Hepatocyte (in vitro differentiated cells): ENCODE results near the gene MAP2. TPM values are rescaled to one million over a fixed set of nuclear protein-coding genes. Genes with fewer than 3 reads are reported as not detected.
A peak's percentile ranks its signal among the peaks of the same experiment; 100 is the strongest.

ENCODE experiments used
- DNase-seq: peaks from one replicate; pipeline ENCODE4 v3.0.0-alpha.2; 2016; ENCODE audit warnings: low spot score
- H2AFZ ChIP-seq: fragments of 200-600 bp; sonication (generic); 2 replicates; pipeline ENCODE4 v1.6.0; 2016; ENCODE audit warnings: antibody characterized with exemption, mild to moderate bottlenecking
- H3K27ac ChIP-seq: fragments of 200-600 bp; sonication (generic); 2 replicates; pipeline ENCODE4 v1.5.1; 2016; ENCODE audit warnings: mild to moderate bottlenecking
- H3K27me3 ChIP-seq: fragments of 200-600 bp; sonication (generic); 2 replicates; pipeline ENCODE4 v1.6.1; 2016
- H3K36me3 ChIP-seq: fragments of 200-600 bp; sonication (generic); replicated peaks from 2 replicates; pipeline ENCODE4 v1.5.1; 2016; ENCODE audit warnings: low read depth; ENCODE audit not compliant: insufficient read depth
- H3K4me1 ChIP-seq: fragments of 200-600 bp; sonication (generic); 2 replicates; pipeline ENCODE4 v1.5.1; 2016; ENCODE audit warnings: mild to moderate bottlenecking, moderate library complexity; ENCODE audit not compliant: insufficient read depth
- H3K4me2 ChIP-seq: fragments of 200-600 bp; sonication (generic); 2 replicates; pipeline ENCODE4 v1.6.0; 2016
- H3K4me3 ChIP-seq: fragments of 200-600 bp; sonication (generic); 2 replicates; pipeline ENCODE4 v1.5.1; 2016; ENCODE audit warnings: mild to moderate bottlenecking
- H3K79me2 ChIP-seq: fragments of 200-600 bp; sonication (generic); 2 replicates; pipeline ENCODE4 v1.6.0; 2017; ENCODE audit warnings: mild to moderate bottlenecking
- H3K9me2 ChIP-seq: fragments of 200-600 bp; sonication (generic); replicated peaks from 2 replicates; pipeline ENCODE4 v1.6.0; 2017; ENCODE audit warnings: mild to moderate bottlenecking; ENCODE audit not compliant: insufficient read depth
- H3K9me3 ChIP-seq: fragments of 200-600 bp; sonication (generic); 2 replicates; pipeline ENCODE4 v1.5.1; 2016; ENCODE audit warnings: low read depth, mild to moderate bottlenecking
- H4K20me1 ChIP-seq: fragments of 200-600 bp; sonication (generic); 2 replicates; pipeline ENCODE4 v1.6.0; 2016; ENCODE audit warnings: mild to moderate bottlenecking; ENCODE audit not compliant: insufficient read depth, poor library complexity, severe bottlenecking
- CTCF ChIP-seq: fragments of 200-600 bp; sonication (generic); IDR thresholded peaks from 2 replicates; pipeline ENCODE4 v1.5.1; 2016; ENCODE audit warnings: antibody characterized with exemption, mild to moderate bottlenecking; ENCODE audit not compliant: poor library complexity
- EZH2 ChIP-seq: fragments of 200-600 bp; sonication (generic); IDR thresholded peaks from 2 replicates; pipeline ENCODE4 v1.6.1; 2016; ENCODE audit warnings: antibody characterized with exemption, mild to moderate bottlenecking, borderline replicate concordance
- EZH2phosphoT487 ChIP-seq: fragments of 200-600 bp; sonication (generic); IDR thresholded peaks from one replicate; pipeline ENCODE4 v1.6.1; 2018; ENCODE audit warnings: antibody characterized with exemption, mild to moderate bottlenecking, low read depth, moderate library complexity; ENCODE audit not compliant: unreplicated experiment, severe bottlenecking
- WGBS: methylation state at CpG from one replicate; pipeline ENCODE4 v1.1.6; 2016; ENCODE audit warnings: low lambda C conversion rate; ENCODE audit errors: missing lambda C conversion rate; 5-methylcytosine and 5-hydroxymethylcytosine counted together
- polyA plus RNA-seq: library from polyadenylated mRNA; unstranded; fragments of >200 nt; fragmentation: Nextera tagmentation; extraction: Ambion mirVana; gene quantifications from 2 replicates; pipeline ENCODE4 v1.2.1, GENCODE V29; 2016
- total RNA-seq: library from RNA; depleted of rRNA; stranded (reverse); fragments of >200 nt; gene quantifications from 2 replicates; pipeline ENCODE4 v1.2.3, GENCODE V29; 2014

MAP2 gene
- total RNA-seq (5.8 and 7.2 TPM in 2 replicates), polyA plus RNA-seq (4.6 and 5.8 TPM in 2 replicates)

GRCh38 chr2:209423562-209424198 lies at the start of gene MAP2:
Gene MAP2 (plus strand): TSS chr2:209424047. CDS start chr2:209653171, 229,124 bp downstream.
- Histone ChIP-seq H3K9me2 (no peaks in the 10 kb centered on the region), H3K4me1 (no peaks in the 10 kb centered on the region), H2AFZ (peak within 1 kb of the TSS; percentile 99), H3K4me3 (peak within 1 kb of the TSS; percentile 95), H3K36me3 (no peaks in the 10 kb centered on the region), H3K4me2 (peak within 1 kb of the TSS; percentile 97), H3K27ac (peak within 1 kb of the TSS; percentile 49), H3K79me2 (no peaks in the 10 kb centered on the region), H3K9me3 (no peaks in the 10 kb centered on the region), H3K27me3 (peaks cover 3% of the 10 kb centered on the region), H4K20me1 (no peaks in the 10 kb centered on the region)
- DNase-seq: peak; percentile 95
- WGBS: 7% methylated on average over 16 of the region's 57 CpGs
- no peak for TF ChIP-seq EZH2
- TF ChIP-seq CTCF: peak; percentile 75

- Histone ChIP-seq H2AFZ (no peak overlapping the region), H3K79me2 (no peaks in the 10 kb centered on the region), H3K27me3 (no peaks in the 10 kb centered on the region), H4K20me1 (no peaks in the 10 kb centered on the region), H3K36me3 (no peaks in the 10 kb centered on the region), H3K9me3 (no peaks in the 10 kb centered on the region), H3K9me2 (no peaks in the 10 kb centered on the region), H3K4me1 (no peaks in the 10 kb centered on the region), H3K27ac (no peak overlapping the region), H3K4me3 (no peak overlapping the region), H3K4me2 (no peak overlapping the region)
- DNase-seq: no peak
- WGBS: 87% methylated on average over 1 of the region's 1 CpG
- TF ChIP-seq CTCF: no peak
- TF ChIP-seq EZH2phosphoT487: no peak
- TF ChIP-seq EZH2: no peak
Measured at GRCh38 chr2:209376686-209377085, 47.2 kb upstream of the MAP2 start.

GRCh38 chr2:209380293-209380692 lies 43.6 kb upstream of the MAP2 start:
- no peak for TF ChIP-seq EZH2phosphoT487
- TF ChIP-seq EZH2: no peak
- TF ChIP-seq CTCF: no peak
- no peaks in the 10 kb centered on the region for H3K4me1 ChIP-seq
- H3K9me2 ChIP-seq: no peaks in the 10 kb centered on the region
- no peaks in the 10 kb centered on the region for H4K20me1 ChIP-seq
- H3K4me3 ChIP-seq: no peak overlapping the region
- H3K9me3 ChIP-seq: no peaks in the 10 kb centered on the region
- H3K4me2 ChIP-seq: no peak overlapping the region
- no peaks in the 10 kb centered on the region for H3K27me3 ChIP-seq
- no peaks in the 10 kb centered on the region for H3K36me3 ChIP-seq
- H3K79me2 ChIP-seq: no peaks in the 10 kb centered on the region
- no peak overlapping the region for H2AFZ ChIP-seq
- no peak overlapping the region for H3K27ac ChIP-seq
- no peak for DNase-seq
- WGBS: 74% methylated on average over 1 of the region's 1 CpG
